CD14-positive monocyte (primary cell): ENCODE measurements around the gene HLA-DMB. TPM values are rescaled to one million over a fixed set of nuclear protein-coding genes. Genes with fewer than 3 reads are reported as not detected.

ENCODE experiments used
- DNase-seq, 3 donors: peaks; one replicate each; pipeline ENCODE4 v3.0.0-alpha.2; 2011 to 2022
- H2AFZ ChIP-seq: 2 replicates; pipeline ENCODE4 v1.6.0; 2012; ENCODE audit warnings: mild to moderate bottlenecking, low read depth, low read length, inconsistent platforms; ENCODE audit not compliant: insufficient read depth, poor library complexity, severe bottlenecking
- H3K27ac ChIP-seq, 2 donors: 1 replicate in 1 of 2; 2 replicates in 1 of 2; pipeline ENCODE4 v1.5.1; 2012 to 2013; ENCODE audit warnings: low read length in 2 of 2, control low read depth in 1 of 2, inconsistent platforms in 1 of 2, low read depth in 1 of 2, mild to moderate bottlenecking in 1 of 2
- H3K27me3 ChIP-seq, 2 donors: one replicate each; pipeline versions ENCODE4 v1.6.0 to v1.6.1; 2011 to 2013; ENCODE audit warnings: low read length in 2 of 2; ENCODE audit not compliant: control insufficient read depth in 2 of 2, insufficient read depth in 2 of 2
- H3K36me3 ChIP-seq, 2 donors: replicated peaks in 1 of 2; 1 replicate in 1 of 2; 2 replicates in 1 of 2; pipeline versions ENCODE4 v1.5.1 to v1.6.1; 2012 to 2013; ENCODE audit warnings: low read length in 2 of 2, control low read depth in 1 of 2, inconsistent platforms in 1 of 2, mild to moderate bottlenecking in 1 of 2; ENCODE audit not compliant: insufficient read depth in 2 of 2, control insufficient read depth in 1 of 2
- H3K4me1 ChIP-seq, 2 donors: 1 replicate in 1 of 2; 2 replicates in 1 of 2; pipeline versions ENCODE4 v1.5.1 to v1.6.1; 2012 to 2013; ENCODE audit warnings: low read length in 2 of 2, control low read depth in 1 of 2, inconsistent platforms in 1 of 2, mild to moderate bottlenecking in 1 of 2, moderate library complexity in 1 of 2; ENCODE audit not compliant: insufficient read depth in 2 of 2, control insufficient read depth in 1 of 2
- H3K4me2 ChIP-seq: replicated peaks from 2 replicates; pipeline ENCODE3; 2012; ENCODE audit warnings: low read length, moderate library complexity, mild to moderate bottlenecking; ENCODE audit not compliant: poor library complexity, severe bottlenecking; ENCODE audit errors: extremely low read depth
- H3K4me3 ChIP-seq, 3 experiments: fragments of 200-600 bp in 1 of 3; sonication (generic) in 1 of 3; replicated peaks in 1 of 3; 1 replicate in 2 of 3; 2 replicates in 1 of 3; pipeline ENCODE4 v1.5.1; 2011 to 2013; ENCODE audit warnings: low read length in 3 of 3, mild to moderate bottlenecking in 3 of 3, control low read depth in 2 of 3, low read depth in 2 of 3, inconsistent platforms in 1 of 3, moderate library complexity in 1 of 3
- H3K79me2 ChIP-seq: 2 replicates; pipeline ENCODE4 v1.6.0; 2012; ENCODE audit warnings: mild to moderate bottlenecking, control low read depth, inconsistent platforms, low read length, moderate library complexity; ENCODE audit not compliant: insufficient read depth
- H3K9ac ChIP-seq: 2 replicates; pipeline ENCODE4 v1.6.0; 2017; ENCODE audit warnings: low read length, mild to moderate bottlenecking; ENCODE audit not compliant: insufficient read depth, poor library complexity, severe bottlenecking
- H3K9me3 ChIP-seq, 2 donors: replicated peaks in 1 of 2; 1 replicate in 1 of 2; 2 replicates in 1 of 2; pipeline versions ENCODE4 v1.5.1 to v1.6.1; 2012 to 2013; ENCODE audit warnings: low read length in 2 of 2, control low read depth in 1 of 2; ENCODE audit not compliant: control insufficient read depth in 1 of 2, insufficient read depth in 1 of 2
- H4K20me1 ChIP-seq: 2 replicates; pipeline ENCODE4 v1.6.0; 2012; ENCODE audit warnings: mild to moderate bottlenecking, low read length, control low read depth, moderate library complexity; ENCODE audit not compliant: insufficient read depth
- H3K27ac Mint-ChIP-seq, 7 donors: one replicate each; pipeline ENCODE4 v1.8.0; 2020; ENCODE audit warnings: mild to moderate bottlenecking in 7 of 7, mixed read lengths in 7 of 7, moderate library complexity in 6 of 7, inconsistent platforms in 2 of 7
- H3K27me3 Mint-ChIP-seq, 3 donors: one replicate each; pipeline ENCODE4 v1.8.0; 2021 to 2022; ENCODE audit warnings: low read depth in 3 of 3, mild to moderate bottlenecking in 3 of 3, mixed read lengths in 3 of 3, moderate library complexity in 3 of 3, inconsistent platforms in 1 of 3
- H3K36me3 Mint-ChIP-seq, 2 donors: one replicate each; pipeline ENCODE4 v1.8.0; 2020; ENCODE audit warnings: mixed read lengths in 2 of 2, inconsistent platforms in 1 of 2, mild to moderate bottlenecking in 1 of 2
- H3K4me1 Mint-ChIP-seq: one replicate; pipeline ENCODE4 v1.8.0; 2020; ENCODE audit warnings: mild to moderate bottlenecking, mixed read lengths
- H3K4me3 Mint-ChIP-seq, 2 donors: one replicate each; pipeline ENCODE4 v1.8.0; 2020; ENCODE audit warnings: mild to moderate bottlenecking in 2 of 2, mixed read lengths in 2 of 2, moderate library complexity in 1 of 2
- H3K9me3 Mint-ChIP-seq, 7 donors: one replicate each; pipeline ENCODE4 v1.8.0; 2020 to 2022; ENCODE audit warnings: mixed read lengths in 7 of 7, mild to moderate bottlenecking in 6 of 7, moderate library complexity in 6 of 7, inconsistent platforms in 2 of 7
- CTCF ChIP-seq: fragments of 200-600 bp; IDR thresholded peaks from one replicate; pipeline ENCODE4 v1.8.0; 2022; ENCODE audit warnings: antibody characterized with exemption, mild to moderate bottlenecking
- WGBS: methylation state at CpG from one replicate; pipeline ENCODE4 v1.1.5; 2013; ENCODE audit warnings: missing lambda C conversion rate; ENCODE audit not compliant: insufficient coverage; 5-methylcytosine and 5-hydroxymethylcytosine counted together
- intact Hi-C, 2 donors: fragments of 100-400 bp; cut with micrococcal nuclease; formaldehyde crosslinking; loops; one replicate each; pipeline versions ENCODE4 v1.15.0 to v1.15.1; 2023
- polyA plus RNA-seq, 3 donors: library from polyadenylated mRNA; depleted of rRNA in 1 of 3; unstranded in 2 of 3; stranded (reverse) in 1 of 3; fragments of 300-500 nt in 2 of 3; fragments of >200 nt in 1 of 3; fragmentation: Illumina TruSeq in 2 of 3; gene quantifications; 1 replicate in 2 of 3; 2 replicates in 1 of 3; pipeline ENCODE4 v1.2.3, GENCODE V29; 2012 to 2021

Gene HLA-DMB
- polyA plus RNA-seq, 3 donors: 510 to 924 (median 726) TPM

GRCh38 chr6:32941214-32941768 lies 463 bp upstream of the HLA-DMB start:
- H4K20me1 ChIP-seq: peaks cover 5% of the 10 kb centered on the region
- intact Hi-C loops: no loop called here
- no peaks in the 10 kb centered on the region for H3K9me3 ChIP-seq
- H3K4me3 ChIP-seq: peak overlapping the region; percentile 83 to 97 (median 96)
- Mint-ChIP-seq H3K36me3 (peaks cover 27 to 29% of the 10 kb centered on the region in 2 donors), H3K27ac (peak overlapping the region; percentile 98 to 99 (median 99)), H3K4me1 (peaks cover 84% of the 10 kb centered on the region), H3K9me3 (peaks cover 0 to 1% (median 0%) of the 10 kb centered on the region in 7 donors), H3K4me3 (peak overlapping the region; percentile 94 to 95), H3K27me3 (peaks cover 0 to 4% (median 2%) of the 10 kb centered on the region in 3 donors)
- H2AFZ ChIP-seq: peak overlapping the region; percentile 66
- peak overlapping the region; percentile 86 to 95 for H3K27ac ChIP-seq
- 8% methylated on average over 5 of the region's 7 CpGs for WGBS
- peak overlapping the region; percentile 67 for H3K9ac ChIP-seq
- H3K36me3 ChIP-seq: peaks cover 11 to 13% of the 10 kb centered on the region in 2 donors
- peak overlapping the region; percentile 78 for H3K4me2 ChIP-seq
- peaks cover 89 to 95% of the 10 kb centered on the region in 2 donors for H3K4me1 ChIP-seq
- no peaks in the 10 kb centered on the region for H3K27me3 ChIP-seq
- no peak for TF ChIP-seq CTCF
- DNase-seq: peak in 2 of 3 donors; percentile 67 to 79
- peaks cover 54% of the 10 kb centered on the region for H3K79me2 ChIP-seq

- peak overlapping the region; percentile 78 for H3K4me2 ChIP-seq
- H4K20me1 ChIP-seq: peaks cover 15% of the 10 kb centered on the region
- Mint-ChIP-seq H3K4me1 (peaks cover 86% of the 10 kb centered on the region), H3K27ac (peak overlapping the region; percentile 91 to 98 (median 96)), H3K9me3 (no peaks in the 10 kb centered on the region), H3K4me3 (peak overlapping the region; percentile 75 to 88), H3K27me3 (peaks cover 0 to 4% (median 1%) of the 10 kb centered on the region in 3 donors), H3K36me3 (peaks cover 55 to 57% of the 10 kb centered on the region in 2 donors)
- H3K9ac ChIP-seq: no peak overlapping the region
- no peaks in the 10 kb centered on the region for H3K27me3 ChIP-seq
- intact Hi-C loops: loop anchor here in 1 of 2 donors (5.0 to 10.0 kb wide), 3 partner anchors 34 to 306 kb away; no protein-coding TSS in a partner anchor
- peaks cover 88 to 97% of the 10 kb centered on the region in 2 donors for H3K4me1 ChIP-seq
- no peak for TF ChIP-seq CTCF
- H3K27ac ChIP-seq: peak overlapping the region; percentile 74 to 85
- peaks cover 68% of the 10 kb centered on the region for H3K79me2 ChIP-seq
- WGBS: 48% methylated on average over 2 of the region's 7 CpGs
- H3K36me3 ChIP-seq: peaks cover 36 to 38% of the 10 kb centered on the region in 2 donors
- DNase-seq: peak; percentile 32 to 59 (median 58)
- no peaks in the 10 kb centered on the region for H3K9me3 ChIP-seq
- no peak overlapping the region for H2AFZ ChIP-seq
- peak overlapping the region in 2 of 3 experiments; percentile 96 to 97 for H3K4me3 ChIP-seq
Measured at GRCh38 chr6:32938494-32938893, 2.3 kb downstream of the HLA-DMB start.
